Tibial nerve (tissue), 4 donors: Measurements from ENCODE around the gene PARVG. TPM values are rescaled to one million over a fixed set of nuclear protein-coding genes. Genes with fewer than 3 reads are reported as not detected.

Source experiments
- DNase-seq, 2 donors: peaks; one replicate each; pipeline ENCODE4 v3.0.0-alpha.2; 2019; ENCODE audit warnings: low spot score in 2 of 2
- H3K27ac ChIP-seq, 4 donors: fragments of 200-600 bp; sonication (generic) in 3 of 4; one replicate each; pipeline ENCODE4 v1.5.1; 2017 to 2019; ENCODE audit warnings: mild to moderate bottlenecking in 1 of 4
- H3K27me3 ChIP-seq, 2 donors: fragments of 200-600 bp; sonication (generic) in 1 of 2; one replicate each; pipeline versions ENCODE4 v1.5.1 to v1.6.0; 2017 to 2019
- H3K36me3 ChIP-seq, 3 donors: fragments of 200-600 bp; sonication (generic); one replicate each; pipeline ENCODE4 v1.5.1; 2018 to 2019
- H3K4me1 ChIP-seq, 4 donors: fragments of 200-600 bp; sonication (generic) in 3 of 4; one replicate each; pipeline ENCODE4 v1.5.1; 2017 to 2019
- H3K4me3 ChIP-seq, 4 donors: fragments of 200-600 bp; sonication (generic) in 3 of 4; one replicate each; pipeline ENCODE4 v1.5.1; 2017 to 2019; ENCODE audit warnings: mild to moderate bottlenecking in 1 of 4, moderate library complexity in 1 of 4
- H3K9me3 ChIP-seq, 4 donors: fragments of 200-600 bp; sonication (generic) in 3 of 4; one replicate each; pipeline ENCODE4 v1.5.1; 2017 to 2019
- CTCF ChIP-seq, 5 experiments: fragments of 200-600 bp in 3 of 5; fragments of 450-650 bp in 2 of 5; sonication (generic) in 3 of 5; IDR thresholded peaks; one replicate each; pipeline ENCODE4 v1.5.1; 2016 to 2019; ENCODE audit warnings: antibody characterized with exemption in 5 of 5, mild to moderate bottlenecking in 3 of 5, moderate library complexity in 2 of 5
- EP300 ChIP-seq, 2 donors: sonication (generic); formaldehyde crosslinking; IDR thresholded peaks; one replicate each; pipeline ENCODE4 v1.6.1; 2017; ENCODE audit warnings: antibody characterized with exemption in 2 of 2, mild to moderate bottlenecking in 1 of 2
- POLR2A ChIP-seq, 2 donors: fragments of 450-650 bp; IDR thresholded peaks; one replicate each; pipeline ENCODE4 v1.6.1; 2017; ENCODE audit warnings: antibody characterized with exemption in 2 of 2, mild to moderate bottlenecking in 2 of 2, moderate library complexity in 2 of 2
- WGBS, 2 donors: methylation state at CpG; one replicate each; pipeline ENCODE4 v1.1.5; 2018; 5-methylcytosine and 5-hydroxymethylcytosine counted together
- total RNA-seq, 4 donors: library from RNA; depleted of rRNA; stranded (reverse); fragments of >200 nt; gene quantifications; one replicate each; pipeline ENCODE4 v1.1.0, GENCODE V29; 2016

Gene PARVG
- total RNA-seq, 4 donors from 2014 or later, result 18.8 to 140 (median 34.9) TPM

- Histone ChIP-seq H3K4me1 (peaks cover 0 to 6% (median 0%) of the 10 kb centered on the region in 4 donors), H3K36me3 (no peaks in the 10 kb centered on the region), H3K9me3 (no peaks in the 10 kb centered on the region), H3K27ac (no peak overlapping the region), H3K27me3 (peaks cover 0 to 3% of the 10 kb centered on the region in 2 donors), H3K4me3 (no peak overlapping the region)
- TF ChIP-seq EP300 (IDR thresholded peaks at IDR 0.05), result no peak
- TF ChIP-seq CTCF (IDR thresholded peaks at IDR 0.05), result no peak
- no peak for TF ChIP-seq POLR2A (IDR thresholded peaks at IDR 0.05)
- WGBS, 2 donors, result 90 to 95% methylated on average over 2 of the region's 2 CpGs
- no peak for DNase-seq
Observed at GRCh38 chr22:44197271-44197670, 16.5 kb downstream of the PARVG start.

GRCh38 chr22:44199164-44199563, 18.4 kb downstream of the PARVG start:
- H3K27me3 ChIP-seq, result peaks cover 0 to 3% of the 10 kb centered on the region in 2 donors
- WGBS, 2 donors, result 78 to 85% methylated on average over 2 of the region's 2 CpGs
- H3K4me3 ChIP-seq, result no peak overlapping the region

GRCh38 chr22:44199866-44200265, 19.1 kb downstream of the PARVG start:
- H3K4me1 ChIP-seq, result peaks cover 0 to 6% (median 0%) of the 10 kb centered on the region in 4 donors
- H3K27me3 ChIP-seq, result peaks cover 0 to 3% of the 10 kb centered on the region in 2 donors
- TF ChIP-seq CTCF (IDR thresholded peaks at IDR 0.05) (no peak), EP300 (IDR thresholded peaks at IDR 0.05) (no peak), POLR2A (IDR thresholded peaks at IDR 0.05) (no peak)
- H3K4me3 ChIP-seq, result no peak overlapping the region
- no peak overlapping the region for H3K27ac ChIP-seq
- WGBS, 2 donors, result 84 to 86% methylated on average over 5 of the region's 5 CpGs
- DNase-seq, result no peak
- no peaks in the 10 kb centered on the region for H3K36me3 ChIP-seq
- no peaks in the 10 kb centered on the region for H3K9me3 ChIP-seq

More at GRCh38 chr22:44199164-44199563, 18.4 kb downstream of the PARVG start:
- Histone ChIP-seq H3K27ac (no peak overlapping the region), H3K36me3 (no peaks in the 10 kb centered on the region), H3K4me1 (peaks cover 0 to 6% (median 0%) of the 10 kb centered on the region in 4 donors), H3K9me3 (no peaks in the 10 kb centered on the region)
- no peak for TF ChIP-seq CTCF (IDR thresholded peaks at IDR 0.05)
- no peak for TF ChIP-seq EP300 (IDR thresholded peaks at IDR 0.05)
- TF ChIP-seq POLR2A (IDR thresholded peaks at IDR 0.05), result no peak
- DNase-seq, result no peak

GRCh38 chr22:44200451-44200850, 19.7 kb downstream of the PARVG start:
- Histone ChIP-seq H3K9me3 (no peaks in the 10 kb centered on the region), H3K27ac (no peak overlapping the region), H3K4me1 (peaks cover 0 to 6% (median 0%) of the 10 kb centered on the region in 4 donors), H3K4me3 (no peak overlapping the region), H3K27me3 (peaks cover 0 to 3% of the 10 kb centered on the region in 2 donors), H3K36me3 (no peaks in the 10 kb centered on the region)
- TF ChIP-seq EP300 (IDR thresholded peaks at IDR 0.05) (no peak), POLR2A (IDR thresholded peaks at IDR 0.05) (no peak), CTCF (IDR thresholded peaks at IDR 0.05) (no peak)
- WGBS, 2 donors, result 75 to 93% methylated on average over 6 of the region's 6 CpGs
- no peak for DNase-seq

- Histone ChIP-seq H3K4me3 (no peak overlapping the region), H3K4me1 (peaks cover 0 to 6% (median 0%) of the 10 kb centered on the region in 4 donors), H3K9me3 (no peaks in the 10 kb centered on the region), H3K36me3 (no peaks in the 10 kb centered on the region), H3K27ac (no peak overlapping the region), H3K27me3 (peaks cover 0 to 3% of the 10 kb centered on the region in 2 donors)
- TF ChIP-seq CTCF (IDR thresholded peaks at IDR 0.05) (no peak), EP300 (IDR thresholded peaks at IDR 0.05) (no peak), POLR2A (IDR thresholded peaks at IDR 0.05) (no peak)
- DNase-seq, result no peak
- WGBS, 2 donors, result 63 to 68% methylated on average over 15 of the region's 17 CpGs
Observed at GRCh38 chr22:44200855-44201550, 20.3 kb downstream of the PARVG start.
